Measurements from ENCODE around the gene NME2.
"Not testable (repeated sequence)": the region's sequence is repeated elsewhere in the genome, so short reads cannot be mapped to it uniquely, and the experiment has no call there.

NME2 gene
- total RNA-seq: 1.6 to 2.1 reads per million in 2 donors

GRCh38 chr17:51166198-51166986, at the start of gene NME2:
TSS of gene NME2 (plus strand) at chr17:51166411. CDS start at chr17:51166831, 420 bp downstream.
- peak; percentile 55 for DNase-seq

- DNase-seq: no peak
Observed at GRCh38 chr17:51118330-51119195, 47.6 kb upstream of the NME2 start.

DNA sequence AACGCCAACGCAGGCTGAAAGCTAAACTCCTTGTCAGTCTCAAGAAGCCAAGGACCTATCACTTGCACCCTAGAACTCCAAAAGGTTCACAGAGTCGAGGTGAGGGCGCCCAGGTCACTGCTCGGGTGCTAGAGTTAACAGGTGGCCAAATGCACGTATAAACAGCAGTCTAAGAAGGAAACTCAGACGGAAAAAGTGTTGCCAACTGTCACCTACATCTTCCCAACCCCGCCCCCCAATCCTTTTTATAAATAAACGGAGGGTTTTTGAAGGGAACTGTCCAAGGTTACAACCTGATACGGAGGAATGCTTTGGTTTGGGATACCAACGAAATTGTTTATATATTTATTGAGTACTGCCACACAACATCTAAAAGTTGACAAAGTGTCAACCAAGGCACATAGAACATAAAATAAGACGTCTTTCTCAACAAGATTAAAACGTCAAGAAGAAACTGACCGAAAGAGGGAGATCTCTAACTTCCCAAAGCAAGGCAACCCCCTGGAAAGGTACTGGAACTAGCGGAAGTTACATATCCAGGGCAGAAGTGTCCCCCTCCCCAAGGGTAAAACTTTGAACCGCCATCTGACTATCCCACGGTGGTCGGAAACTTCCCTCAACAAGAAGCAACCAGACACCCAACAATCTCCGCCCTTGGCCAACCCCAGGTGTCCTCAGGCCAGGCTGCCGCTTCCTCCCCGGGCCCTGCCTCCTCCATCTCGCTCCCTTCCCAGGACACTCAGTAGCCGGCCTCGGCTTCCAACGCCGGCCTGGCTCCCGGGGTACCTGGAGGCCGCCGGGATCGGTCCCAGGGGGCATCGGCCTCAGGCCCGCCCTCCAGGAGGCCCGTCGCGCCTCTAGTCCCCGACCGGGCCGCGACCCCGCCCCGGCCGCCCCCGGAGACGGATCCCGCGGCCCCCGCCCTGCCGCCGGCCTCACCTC, 46.5 kb upstream of the NME2 start:
- DNase-seq: no peak

DNA sequence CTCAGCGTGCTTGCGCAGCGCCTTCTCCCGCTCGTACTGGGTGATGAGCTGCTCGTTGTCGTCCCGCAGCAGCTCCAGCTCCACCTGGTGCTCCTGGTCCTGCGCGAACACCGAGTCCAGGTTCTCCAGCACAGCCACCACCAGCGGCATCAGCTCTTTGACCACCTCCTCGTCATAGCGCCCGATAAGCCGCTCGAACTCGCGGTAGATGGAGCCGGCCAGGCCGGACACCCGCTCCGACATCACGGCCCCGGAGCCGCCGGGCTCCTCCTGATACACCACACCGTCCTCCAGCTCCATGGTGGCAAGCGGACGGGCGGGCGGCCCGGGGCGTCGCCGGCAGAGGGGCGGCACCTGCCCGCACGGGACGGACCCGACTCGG, 45.9 kb upstream of the NME2 start:
- DNase-seq: peak; percentile 41

GRCh38 chr17:51120739-51121619, 45.2 kb upstream of the NME2 start, which contains the start of gene SPAG9:
TSS of gene SPAG9 (minus strand) at chr17:51120868. CDS start at chr17:51120656, 212 bp downstream.
- DNase-seq: peak; percentile 86

DNA sequence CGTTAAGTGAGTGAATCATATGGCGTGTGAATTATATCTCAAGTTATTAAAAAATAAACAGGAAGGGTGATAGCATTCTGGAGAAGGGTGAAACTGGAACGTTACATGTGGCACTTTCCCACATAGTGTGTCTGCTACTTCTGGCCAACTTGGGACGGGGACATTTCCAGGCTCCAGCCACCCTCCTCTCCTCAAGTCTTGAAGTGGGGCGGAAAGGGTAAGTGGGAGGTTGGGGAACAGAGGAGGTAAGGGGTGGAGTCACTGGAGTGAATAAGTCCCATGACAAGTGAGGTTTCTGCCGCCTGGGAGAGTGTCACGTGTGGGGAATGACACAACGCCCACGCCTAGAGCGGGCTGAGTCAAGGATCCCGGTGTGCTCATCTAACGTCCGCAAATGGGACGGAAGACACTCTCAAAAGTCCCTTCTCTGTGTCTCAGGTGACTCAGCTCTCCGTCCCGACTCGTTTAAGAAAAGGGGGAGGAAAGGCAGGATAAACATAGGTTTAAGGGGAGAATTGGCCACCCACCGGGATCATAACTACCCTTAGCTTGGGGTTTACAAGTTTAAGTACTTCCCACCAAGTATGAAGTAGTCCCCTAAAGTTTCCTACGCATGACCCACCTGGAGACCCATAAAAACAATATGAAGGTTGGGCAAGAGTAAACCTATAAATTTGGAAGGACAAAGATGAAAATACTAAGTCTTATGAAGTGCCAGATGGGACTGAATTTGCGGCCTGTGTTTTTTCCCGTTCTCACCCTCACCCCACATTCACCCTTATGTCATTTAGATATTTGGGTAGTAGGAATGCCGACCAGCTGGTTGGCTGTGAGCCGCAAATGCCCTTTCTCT, 44.4 kb upstream of the NME2 start:
- DNase-seq: peak; percentile 16

DNA sequence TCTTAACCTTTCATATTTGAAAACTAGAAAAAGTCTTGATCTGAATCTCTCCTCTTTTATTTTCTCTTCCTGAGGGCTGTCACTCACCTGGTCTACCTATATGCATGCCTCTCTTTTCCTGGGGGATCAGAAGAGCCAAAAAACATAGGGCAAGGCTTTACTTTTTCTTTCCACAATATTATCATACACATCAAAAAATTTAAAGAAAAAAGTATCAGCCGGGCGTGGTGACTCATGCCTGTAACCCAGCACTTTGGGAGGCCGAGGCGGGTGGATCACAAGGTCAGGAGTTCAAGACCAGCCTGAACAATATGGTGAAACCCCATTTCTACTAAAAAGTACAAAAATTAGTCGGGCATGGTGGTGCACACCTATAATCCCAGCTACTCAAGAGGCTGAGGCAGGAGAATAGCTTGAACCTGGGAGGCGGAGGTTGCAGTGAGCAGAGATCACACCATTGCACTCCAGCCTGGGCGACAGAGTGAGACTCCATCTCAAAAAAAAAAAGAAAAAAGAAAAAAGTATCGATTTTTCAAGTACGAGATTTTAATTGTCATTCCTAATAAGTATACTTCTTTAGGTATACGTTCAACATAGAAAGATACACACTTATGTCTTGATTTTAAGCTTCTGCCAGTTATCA, 43.6 kb upstream of the NME2 start:
- not testable (repeated sequence) for DNase-seq

DNA sequence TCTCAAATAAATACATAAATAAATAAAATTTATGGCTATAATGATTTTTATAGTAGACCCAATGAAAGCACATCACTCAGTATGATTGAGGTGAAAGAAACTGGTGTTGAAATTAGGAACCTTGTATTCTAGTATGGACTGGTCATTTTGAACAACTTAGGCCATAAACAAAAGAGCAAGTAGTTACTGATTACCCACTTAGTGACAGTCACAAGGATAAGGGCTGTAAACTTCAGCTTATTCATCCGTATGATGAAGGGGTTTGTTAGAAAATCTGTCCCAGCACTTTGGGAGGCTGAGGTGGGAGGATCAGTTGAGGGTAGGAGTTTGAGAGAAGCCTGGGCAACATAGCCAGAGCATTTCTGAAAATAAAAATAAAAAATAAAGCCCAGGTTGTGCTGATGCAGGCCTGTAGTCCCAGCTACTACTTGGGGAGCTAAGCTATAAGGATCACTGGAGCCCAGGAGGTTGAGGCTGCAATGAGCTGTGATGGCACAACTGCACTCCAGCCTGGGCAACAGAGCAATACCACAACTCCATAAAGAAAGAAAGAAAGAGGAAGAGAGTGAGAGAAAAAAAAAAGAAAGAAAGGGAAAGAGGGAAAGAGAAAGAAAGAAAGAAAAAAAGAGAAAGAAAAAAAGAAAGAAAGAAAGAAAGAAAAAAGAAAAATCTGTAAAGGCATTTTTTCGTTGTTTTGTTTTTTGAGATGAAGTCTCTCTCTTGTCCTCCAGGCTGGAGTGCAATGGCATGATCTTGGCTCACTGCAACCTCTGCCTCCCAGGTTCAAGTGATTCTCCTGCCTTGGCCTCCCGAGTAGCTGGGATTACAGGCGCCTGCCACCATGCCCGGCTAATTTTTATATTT, 41.3 kb upstream of the NME2 start:
- DNase-seq: no peak

GRCh38 chr17:51128076-51128475, 38.1 kb upstream of the NME2 start:
- DNase-seq: no peak

DNA sequence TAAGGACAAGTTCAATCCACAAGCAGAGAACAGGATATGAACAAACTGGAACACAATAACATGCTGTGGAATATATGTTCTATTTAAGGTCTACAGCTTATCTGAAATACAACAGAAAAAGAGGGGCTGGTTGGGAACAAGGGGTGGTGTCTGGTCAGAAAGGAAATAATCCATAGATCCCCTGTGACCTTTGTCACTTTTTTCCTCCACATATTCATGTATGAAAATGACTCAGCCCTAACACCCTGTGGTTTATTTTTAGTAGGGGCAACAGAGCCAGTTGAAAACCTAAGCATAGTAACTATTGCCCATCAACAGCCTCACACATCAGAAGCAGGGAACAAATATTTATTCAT, 33.3 kb upstream of the NME2 start:
- DNase-seq: no peak

- DNase-seq: no peak
Observed at GRCh38 chr17:51133365-51133764, 32.8 kb upstream of the NME2 start.

DNA sequence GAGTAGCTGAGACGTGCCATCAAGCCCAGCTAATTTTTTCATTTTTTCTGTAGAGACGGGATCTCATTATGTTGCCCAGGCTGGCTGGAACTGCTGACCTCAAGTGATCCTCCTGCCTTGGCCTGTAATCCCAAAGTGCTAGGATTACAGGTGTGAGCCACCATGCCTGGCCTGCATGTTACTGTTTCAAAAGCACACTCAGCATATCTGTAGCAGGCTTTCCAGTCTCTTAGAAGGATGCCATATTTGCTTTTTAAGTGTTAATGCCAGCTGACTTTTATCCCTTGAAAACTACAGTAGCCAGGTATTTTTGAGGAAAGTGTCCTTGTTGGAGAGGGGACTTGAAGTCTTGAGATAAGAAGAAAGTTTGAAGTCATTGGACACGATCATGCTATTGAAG, 30.3 kb upstream of the NME2 start:
- DNase-seq: no peak

DNA sequence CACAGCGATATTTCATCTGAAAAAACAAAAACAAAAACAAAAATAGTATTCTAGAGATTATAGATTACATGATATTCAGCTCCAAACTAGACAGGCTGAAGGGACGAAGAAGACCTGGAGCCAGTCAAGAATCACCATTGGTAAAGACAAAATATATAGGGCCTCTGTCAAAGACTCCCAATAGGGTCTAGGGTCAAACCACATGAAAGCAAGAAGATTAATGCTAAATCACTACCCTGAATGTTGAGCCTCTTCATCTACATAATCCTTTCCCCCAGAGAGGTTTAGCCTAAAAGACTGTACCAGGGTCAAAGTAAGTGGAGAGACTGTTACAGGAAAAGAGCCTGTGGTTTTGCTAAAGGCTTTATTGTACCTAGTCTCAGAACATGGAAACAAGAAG, 23.6 kb upstream of the NME2 start:
- no peak for DNase-seq

DNA sequence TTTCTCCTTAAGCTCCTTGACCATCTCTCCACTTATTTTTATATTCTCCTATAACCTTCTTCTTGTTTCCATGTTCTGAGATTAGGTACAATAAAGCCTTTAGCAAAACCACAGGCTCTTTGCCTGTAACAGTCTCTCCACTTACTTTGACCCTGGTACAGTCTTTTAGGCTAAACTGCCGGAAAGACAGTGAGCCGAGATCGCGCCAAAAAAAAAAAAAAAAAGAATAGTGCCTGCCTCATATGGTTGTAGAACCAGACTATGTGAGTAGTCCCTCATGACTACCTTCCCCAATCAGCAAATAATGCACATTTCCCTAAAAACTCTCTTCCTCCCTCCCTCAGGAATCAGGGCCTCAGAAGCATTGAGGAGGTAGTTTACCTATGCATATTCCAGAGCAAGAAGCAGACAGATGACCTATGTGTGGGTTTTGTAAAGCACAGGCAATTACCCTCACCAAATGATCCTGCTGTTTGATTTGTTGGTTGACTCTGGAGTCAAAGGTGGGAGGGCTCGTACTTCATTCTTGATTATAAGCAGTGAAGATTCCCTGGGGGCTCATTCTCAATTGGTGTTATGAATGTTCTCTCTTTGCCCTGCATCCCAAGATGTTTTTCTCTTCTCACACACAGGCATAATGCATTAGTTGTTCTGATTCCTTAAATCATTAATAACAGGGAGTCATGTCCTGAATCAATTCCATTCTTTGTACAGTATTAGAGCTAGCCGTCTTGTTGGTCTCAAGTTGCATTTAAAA, 21.8 kb upstream of the NME2 start:
- DNase-seq: no peak

- DNase-seq: no peak
Observed at GRCh38 chr17:51147650-51148049, 18.6 kb upstream of the NME2 start.

- no peak for DNase-seq
Observed at GRCh38 chr17:51149163-51149562, 17.0 kb upstream of the NME2 start.

- DNase-seq: no peak
Observed at GRCh38 chr17:51150932-51151331, 15.3 kb upstream of the NME2 start.

DNA sequence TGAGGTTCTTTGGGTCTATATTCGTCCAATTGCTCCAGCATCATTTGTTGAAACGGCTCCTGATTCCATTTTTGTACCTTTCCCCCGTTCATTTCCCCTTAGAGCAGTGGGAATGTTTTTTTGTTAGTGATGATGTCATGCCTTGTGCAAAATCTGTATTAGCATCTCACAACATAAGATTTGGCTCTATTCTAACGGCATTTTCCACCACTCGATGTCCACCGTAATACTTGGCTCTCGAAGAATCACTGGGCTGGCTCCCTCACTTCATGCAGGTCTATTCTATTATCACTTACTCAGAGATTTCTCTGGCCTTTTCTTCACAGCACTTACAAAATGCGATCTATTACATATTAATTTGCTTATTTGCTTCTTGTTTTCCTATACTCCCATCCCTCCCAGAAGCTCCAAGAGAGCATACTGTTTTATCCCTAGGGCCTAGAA, 13.4 kb upstream of the NME2 start:
- DNase-seq: no peak

Data from activated gamma-delta T cell (primary cell).